ES-I3 (cell line): ENCODE results near the gene ABCA3.

Source experiments
- H3K36me3 ChIP-seq: 2 replicates; pipeline ENCODE4 v1.6.1; 2013; ENCODE audit warnings: mild to moderate bottlenecking, low read length, control low read depth, moderate library complexity; ENCODE audit not compliant: insufficient read depth
- H3K4me1 ChIP-seq: 2 replicates; pipeline ENCODE4 v1.6.1; 2013; ENCODE audit warnings: mild to moderate bottlenecking, control low read depth, low read length; ENCODE audit not compliant: insufficient read depth
- H3K9ac ChIP-seq: 2 replicates; pipeline ENCODE4 v1.6.1; 2013; ENCODE audit warnings: low read depth, mild to moderate bottlenecking, low read length, moderate library complexity
- H3K9me3 ChIP-seq: 2 replicates; pipeline ENCODE4 v1.6.1; 2013; ENCODE audit warnings: mild to moderate bottlenecking, low read length, moderate library complexity; ENCODE audit not compliant: control insufficient read depth, insufficient read depth

ABCA3 gene

DNA sequence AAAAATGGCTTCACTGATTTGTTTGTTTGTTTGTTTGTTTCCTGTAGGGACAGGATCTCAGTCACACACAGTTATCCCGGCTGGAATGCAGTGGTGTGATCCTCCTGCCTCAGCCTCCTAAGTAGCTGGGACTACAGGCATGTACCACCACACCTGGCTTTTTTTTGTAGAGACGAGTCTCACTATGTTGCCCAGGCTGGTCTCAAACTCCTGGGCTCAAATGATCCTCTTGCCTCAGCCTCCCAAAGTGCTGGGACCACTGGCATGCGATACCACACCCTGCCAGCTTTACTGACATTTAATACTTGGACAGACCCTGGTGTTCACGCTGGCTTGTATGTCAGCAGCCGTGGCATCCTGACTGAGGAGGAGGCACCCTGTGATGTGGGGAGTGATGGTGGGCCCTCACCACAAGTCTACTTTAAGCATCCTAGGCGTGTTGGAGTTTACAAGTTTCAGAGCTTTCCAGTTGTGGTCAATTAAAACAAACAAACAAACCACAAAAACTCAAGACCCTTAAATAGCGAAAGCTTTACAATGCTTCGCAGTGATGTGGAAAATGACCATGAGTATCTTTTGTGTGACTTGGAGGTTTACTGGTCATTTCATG is 5.1 kb downstream of the ABCA3 start:
- no peaks in the 10 kb centered on the region for H3K36me3 ChIP-seq
- no peaks in the 10 kb centered on the region; the same call in 1 of the 2 replicates for H3K4me1 ChIP-seq
- no peak overlapping the region for H3K9ac ChIP-seq
- no peaks in the 10 kb centered on the region for H3K9me3 ChIP-seq

DNA sequence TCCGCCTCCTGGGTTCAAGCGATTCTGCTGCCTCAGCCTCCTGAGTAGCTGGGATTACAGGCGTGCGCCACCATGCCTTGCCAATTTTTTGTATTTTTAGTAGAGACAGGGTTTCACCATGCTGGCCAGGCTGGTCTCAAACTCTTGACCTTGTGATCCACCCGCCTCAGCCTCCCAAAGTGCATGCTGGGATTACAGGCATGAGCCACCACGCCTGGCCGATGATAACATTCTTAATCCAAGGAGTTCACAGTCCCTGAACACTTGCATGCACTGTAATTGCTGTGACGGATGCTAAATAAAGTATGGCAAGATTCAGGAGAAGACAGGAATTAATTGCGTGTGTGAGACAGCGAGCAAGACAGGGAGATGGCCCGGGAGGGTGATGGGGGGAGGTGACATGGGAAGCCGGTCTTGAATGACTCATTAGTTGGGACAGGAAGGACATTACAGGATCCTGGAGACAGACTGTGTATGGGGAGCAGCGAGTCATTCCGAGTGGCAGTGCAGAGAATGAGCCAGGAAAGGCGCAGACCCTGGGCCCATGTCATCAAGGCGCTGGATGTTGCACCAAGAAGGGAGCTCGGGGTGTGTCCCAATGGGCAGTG is 6.7 kb downstream of the ABCA3 start:
- Histone ChIP-seq H3K9me3 (no peaks in the 10 kb centered on the region), H3K4me1 (no peaks in the 10 kb centered on the region; the same call in 1 of the 2 replicates), H3K36me3 (no peaks in the 10 kb centered on the region), H3K9ac (no peak overlapping the region)

DNA sequence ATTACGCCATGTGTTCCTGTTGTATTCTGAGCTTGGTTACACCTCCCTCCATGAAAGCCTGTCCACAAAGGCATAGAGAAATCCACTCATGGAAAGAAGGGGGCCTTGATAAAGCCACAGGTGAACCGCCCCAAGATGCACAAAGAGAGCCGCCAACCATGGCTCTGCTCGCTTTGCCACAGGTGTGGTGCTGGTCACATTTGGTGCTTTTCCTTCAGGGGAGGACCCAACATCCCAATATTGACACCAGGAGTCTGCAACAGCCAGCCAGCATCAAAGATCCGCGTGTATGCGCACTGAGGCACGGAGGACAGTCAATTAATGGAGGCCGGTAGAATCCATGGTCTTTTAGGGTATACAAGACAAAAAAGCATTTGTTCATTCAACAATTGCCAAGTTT is 7.3 kb downstream of the ABCA3 start:
- Histone ChIP-seq H3K36me3 (no peaks in the 10 kb centered on the region), H3K9ac (no peak overlapping the region), H3K9me3 (no peaks in the 10 kb centered on the region), H3K4me1 (no peaks in the 10 kb centered on the region; the same call in 1 of the 2 replicates)

DNA sequence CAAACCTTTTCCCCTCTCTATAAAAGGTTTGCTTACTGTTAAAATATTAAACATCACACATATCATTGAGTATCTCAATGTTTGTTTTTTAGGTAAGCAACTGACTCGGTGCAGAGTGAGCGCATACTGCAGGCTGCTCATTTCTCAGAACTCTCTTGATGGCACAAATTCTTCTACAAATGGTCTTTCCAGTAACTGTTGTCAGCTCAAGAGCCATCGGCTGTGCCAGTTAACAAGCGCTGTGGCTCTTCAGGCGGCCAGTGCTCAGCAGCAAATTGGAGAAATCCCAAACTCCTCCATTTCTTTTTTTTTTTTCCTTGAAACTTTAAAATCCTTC is 8.6 kb downstream of the ABCA3 start:
- Histone ChIP-seq H3K9me3 (no peaks in the 10 kb centered on the region), H3K4me1 (no peaks in the 10 kb centered on the region; the same call in 1 of the 2 replicates), H3K36me3 (no peaks in the 10 kb centered on the region; the same call in 1 of the 2 replicates), H3K9ac (no peak overlapping the region)

DNA sequence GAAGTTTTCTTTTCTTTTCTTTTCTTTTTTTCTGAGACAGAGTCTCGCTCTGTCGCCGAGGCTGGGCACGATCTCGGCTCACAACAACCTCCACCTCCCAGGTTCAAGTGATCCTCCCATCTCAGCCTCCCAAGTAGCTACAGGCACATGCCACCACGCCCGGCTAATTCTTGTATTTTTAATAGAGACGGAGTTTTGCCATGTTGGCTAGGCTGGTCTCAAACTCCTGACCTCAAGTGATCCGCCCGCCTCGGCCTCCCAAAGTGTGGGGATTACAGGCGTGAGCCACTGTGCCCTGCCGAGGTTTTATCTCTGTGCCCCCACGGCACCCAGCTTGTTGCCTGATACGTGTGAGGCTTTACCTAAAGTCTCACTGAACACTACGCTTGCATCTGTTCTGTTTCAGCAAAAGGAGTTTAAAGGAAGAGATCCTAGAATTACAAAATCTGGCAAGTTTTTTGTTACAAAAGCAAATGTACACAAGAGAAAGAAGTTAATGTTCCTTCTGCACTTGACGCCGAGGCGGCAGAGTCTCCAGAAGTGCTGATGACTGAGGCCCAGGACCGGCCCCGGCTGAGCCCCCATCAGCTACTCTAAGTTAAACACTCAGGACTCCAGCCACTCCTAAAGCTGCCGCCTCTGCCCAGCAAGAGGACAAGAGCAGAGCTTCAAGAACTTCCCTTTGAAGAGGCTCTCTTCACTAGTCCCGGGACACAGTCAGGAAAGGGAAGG is 9.2 kb downstream of the ABCA3 start:
- no peaks in the 10 kb centered on the region; the same call in 1 of the 2 replicates for H3K36me3 ChIP-seq
- H3K9ac ChIP-seq, result no peak overlapping the region
- H3K4me1 ChIP-seq, result no peaks in the 10 kb centered on the region; the same call in 1 of the 2 replicates
- no peaks in the 10 kb centered on the region for H3K9me3 ChIP-seq

DNA sequence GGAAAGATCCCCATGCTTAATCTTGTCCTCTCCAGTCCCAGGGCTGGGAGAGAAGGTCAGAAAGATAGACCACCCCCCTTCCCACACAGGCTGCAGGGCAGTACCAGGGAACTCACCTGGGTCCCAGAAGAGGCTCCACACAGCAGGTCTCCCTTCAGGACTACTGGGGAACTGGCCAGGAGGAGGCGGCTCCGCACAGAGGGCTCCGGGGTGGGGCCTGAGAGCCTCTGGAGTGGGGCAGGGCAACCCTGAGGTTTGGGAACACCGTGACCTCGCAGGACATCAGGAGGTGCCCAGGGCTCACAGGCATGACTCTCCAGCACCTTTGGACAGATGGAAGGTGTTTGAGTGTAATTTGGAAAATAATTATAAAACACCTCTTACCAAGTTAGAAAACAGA is 11.0 kb downstream of the ABCA3 start:
- Histone ChIP-seq H3K36me3 (peaks cover 5% of the 10 kb centered on the region; the same call in 1 of the 2 replicates), H3K4me1 (no peaks in the 10 kb centered on the region; the same call in 1 of the 2 replicates), H3K9ac (no peak overlapping the region), H3K9me3 (no peaks in the 10 kb centered on the region)

DNA sequence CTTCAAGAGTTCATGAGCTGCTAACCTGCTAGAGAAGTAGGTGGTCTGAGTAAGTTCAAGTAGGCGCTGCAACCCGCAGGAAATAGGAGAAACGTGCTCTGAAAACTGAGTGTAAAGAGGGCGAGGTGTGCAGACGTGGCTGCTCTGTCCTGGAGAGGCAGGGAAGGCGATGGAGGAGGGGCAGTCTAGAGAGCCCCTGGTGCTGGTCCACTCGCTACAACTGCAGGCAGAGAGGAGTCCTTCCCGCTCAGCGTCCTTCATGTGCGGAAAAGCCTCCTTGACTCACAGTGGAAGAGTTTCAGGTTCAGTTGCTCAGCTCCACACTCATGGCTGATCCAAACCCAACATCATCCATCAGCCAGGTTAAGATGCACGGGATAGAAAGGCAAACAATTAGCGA is 12.1 kb downstream of the ABCA3 start:
- Histone ChIP-seq H3K36me3 (peaks cover 5% of the 10 kb centered on the region; the same call in 1 of the 2 replicates), H3K4me1 (no peaks in the 10 kb centered on the region)

DNA sequence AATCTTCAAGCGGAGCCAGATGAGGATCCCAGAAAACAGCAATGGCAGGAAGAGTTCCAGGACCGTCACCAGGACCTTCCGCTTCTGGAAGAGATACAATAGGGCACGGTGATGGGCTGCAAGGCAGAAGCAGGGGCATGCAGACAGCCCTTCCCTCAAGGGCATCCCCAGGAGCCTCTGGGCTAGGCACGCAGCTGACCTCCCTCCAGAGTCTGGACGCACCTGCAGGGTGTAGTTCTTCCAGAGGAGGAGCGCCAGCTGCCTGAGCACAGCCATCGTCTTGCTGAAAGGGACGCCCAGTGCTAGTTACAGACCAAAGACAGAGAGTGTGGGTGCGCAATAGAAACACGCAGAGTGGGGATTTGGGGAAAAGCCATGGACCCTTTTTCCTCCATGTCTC is 14.3 kb downstream of the ABCA3 start:
- H3K36me3 ChIP-seq, result peaks cover 5% of the 10 kb centered on the region; the same call in 1 of the 2 replicates
- no peaks in the 10 kb centered on the region for H3K9me3 ChIP-seq

More for the DNA sequence above, 12.1 kb downstream of the ABCA3 start:
- Histone ChIP-seq H3K9me3 (no peaks in the 10 kb centered on the region), H3K9ac (no peak overlapping the region)

DNA sequence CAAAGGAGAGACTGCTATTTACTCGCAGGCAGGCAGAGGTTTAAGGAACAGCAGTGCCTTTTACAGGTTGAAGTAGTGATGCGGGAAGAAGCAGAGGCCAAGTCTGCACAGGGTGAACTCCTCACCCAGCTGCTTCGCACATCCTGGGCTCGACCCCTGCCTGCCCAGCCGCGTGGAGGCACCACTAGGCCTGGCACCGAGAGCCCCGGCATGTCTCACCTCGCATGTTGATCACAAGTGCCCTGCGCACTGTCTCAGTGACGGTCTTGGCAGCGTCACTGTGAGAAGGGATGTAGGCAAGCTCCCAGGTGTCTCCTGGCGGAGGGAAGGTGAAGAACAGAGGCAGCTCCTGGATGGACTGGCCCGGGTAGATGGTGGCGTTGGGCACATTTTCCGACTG is 14.7 kb downstream of the ABCA3 start:
- Histone ChIP-seq H3K9ac (no peak overlapping the region), H3K36me3 (peaks cover 5% of the 10 kb centered on the region; the same call in 1 of the 2 replicates), H3K4me1 (no peaks in the 10 kb centered on the region), H3K9me3 (no peaks in the 10 kb centered on the region)

More for the DNA sequence above, 14.3 kb downstream of the ABCA3 start:
- Histone ChIP-seq H3K4me1 (no peaks in the 10 kb centered on the region), H3K9ac (no peak overlapping the region)

DNA sequence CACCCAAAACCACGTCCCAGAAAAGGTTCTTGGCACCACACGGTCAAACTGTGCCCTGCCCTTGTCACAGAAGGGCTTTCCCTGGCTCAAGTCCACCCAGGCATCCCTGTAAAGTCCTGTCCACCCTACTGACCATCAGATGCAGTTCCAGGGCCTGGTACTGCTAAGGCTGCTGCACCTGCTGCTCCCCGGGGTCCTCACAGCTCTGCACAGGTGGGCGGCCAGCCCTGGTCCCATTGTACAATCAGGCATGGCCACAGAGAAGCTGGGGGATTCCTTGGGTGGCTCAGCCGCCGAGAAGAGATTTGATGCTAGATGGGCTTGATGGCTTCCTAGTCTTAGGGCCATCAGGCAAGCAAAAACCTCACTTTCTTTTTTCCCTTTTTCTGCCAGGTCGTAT is 15.3 kb downstream of the ABCA3 start:
- Histone ChIP-seq H3K4me1 (no peaks in the 10 kb centered on the region), H3K9ac (no peak overlapping the region), H3K36me3 (peaks cover 5% of the 10 kb centered on the region; the same call in 1 of the 2 replicates), H3K9me3 (no peaks in the 10 kb centered on the region)

DNA sequence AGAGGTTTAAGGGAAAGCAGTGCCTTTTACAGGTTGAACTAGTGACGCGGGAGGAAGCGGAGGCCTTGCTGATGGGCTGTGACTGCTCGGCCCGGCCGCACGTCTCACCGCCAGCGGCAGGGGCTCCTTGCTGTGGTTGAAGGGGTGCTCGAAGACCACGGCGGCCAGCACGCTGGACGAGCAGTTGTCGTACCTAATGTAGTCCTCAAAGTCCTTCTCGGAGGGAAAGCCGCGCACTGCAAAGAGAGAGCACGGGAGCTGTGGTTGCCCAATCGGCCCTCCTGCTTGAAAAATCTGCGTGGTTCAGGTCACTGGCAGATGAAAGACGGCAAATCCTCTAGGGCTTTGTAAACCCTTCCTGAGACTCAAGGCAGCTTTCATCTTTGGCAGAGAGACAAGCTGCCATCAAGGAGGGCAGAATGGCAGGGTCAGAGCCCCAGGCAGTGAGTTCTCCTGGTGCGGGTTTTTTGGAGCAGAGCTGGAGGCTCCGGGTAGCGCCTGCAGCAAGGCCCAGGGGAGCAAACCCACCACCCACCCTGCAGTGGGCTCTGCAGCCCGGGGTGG is 16.1 kb downstream of the ABCA3 start:
- Histone ChIP-seq H3K4me1 (no peaks in the 10 kb centered on the region), H3K9ac (no peak overlapping the region), H3K36me3 (peaks cover 5% of the 10 kb centered on the region; the same call in 1 of the 2 replicates), H3K9me3 (no peaks in the 10 kb centered on the region)

DNA sequence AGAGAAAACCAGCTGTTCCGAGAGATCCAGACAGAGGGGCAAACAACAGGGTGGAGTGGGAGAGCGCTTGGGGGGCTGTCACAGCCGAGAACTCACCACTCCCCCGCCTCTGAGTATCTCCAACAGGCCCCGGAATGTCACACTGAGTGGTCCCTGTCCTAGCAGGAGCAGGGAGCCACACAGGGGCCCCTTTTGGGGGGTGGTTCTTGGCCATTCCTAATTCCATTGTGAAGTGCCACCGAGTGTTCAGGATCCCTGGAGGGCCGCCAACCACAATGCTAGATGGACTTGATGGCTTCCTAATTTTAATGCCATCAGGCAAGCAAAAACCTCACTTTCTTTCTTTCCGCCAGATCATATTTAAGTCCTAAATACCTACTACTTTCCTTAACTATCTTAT is 16.8 kb downstream of the ABCA3 start:
- Histone ChIP-seq H3K4me1 (no peaks in the 10 kb centered on the region), H3K9me3 (no peaks in the 10 kb centered on the region), H3K9ac (no peak overlapping the region), H3K36me3 (peaks cover 5% of the 10 kb centered on the region; the same call in 1 of the 2 replicates)

DNA sequence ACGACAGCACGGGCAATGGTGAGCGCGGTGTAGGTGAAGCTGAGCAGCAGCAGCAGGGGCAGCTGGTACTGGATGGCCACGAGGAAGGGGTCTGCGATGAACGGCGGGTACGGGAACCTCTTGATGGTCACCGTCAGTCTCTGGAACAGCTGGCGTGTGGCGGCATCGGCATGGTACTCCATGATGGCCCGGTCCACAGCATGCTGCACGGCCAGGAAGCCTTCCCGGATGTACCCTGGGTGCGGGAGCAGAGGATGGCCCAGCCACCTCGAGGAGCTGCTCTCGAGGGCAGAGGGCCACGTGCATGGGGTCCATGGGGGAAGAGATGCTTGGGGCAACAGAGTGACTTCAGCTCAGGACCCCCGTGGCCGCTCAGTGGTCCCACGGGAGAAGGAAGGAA is 20.9 kb downstream of the ABCA3 start:
- Histone ChIP-seq H3K9ac (no peak overlapping the region), H3K9me3 (no peaks in the 10 kb centered on the region), H3K36me3 (no peaks in the 10 kb centered on the region), H3K4me1 (no peaks in the 10 kb centered on the region)

DNA sequence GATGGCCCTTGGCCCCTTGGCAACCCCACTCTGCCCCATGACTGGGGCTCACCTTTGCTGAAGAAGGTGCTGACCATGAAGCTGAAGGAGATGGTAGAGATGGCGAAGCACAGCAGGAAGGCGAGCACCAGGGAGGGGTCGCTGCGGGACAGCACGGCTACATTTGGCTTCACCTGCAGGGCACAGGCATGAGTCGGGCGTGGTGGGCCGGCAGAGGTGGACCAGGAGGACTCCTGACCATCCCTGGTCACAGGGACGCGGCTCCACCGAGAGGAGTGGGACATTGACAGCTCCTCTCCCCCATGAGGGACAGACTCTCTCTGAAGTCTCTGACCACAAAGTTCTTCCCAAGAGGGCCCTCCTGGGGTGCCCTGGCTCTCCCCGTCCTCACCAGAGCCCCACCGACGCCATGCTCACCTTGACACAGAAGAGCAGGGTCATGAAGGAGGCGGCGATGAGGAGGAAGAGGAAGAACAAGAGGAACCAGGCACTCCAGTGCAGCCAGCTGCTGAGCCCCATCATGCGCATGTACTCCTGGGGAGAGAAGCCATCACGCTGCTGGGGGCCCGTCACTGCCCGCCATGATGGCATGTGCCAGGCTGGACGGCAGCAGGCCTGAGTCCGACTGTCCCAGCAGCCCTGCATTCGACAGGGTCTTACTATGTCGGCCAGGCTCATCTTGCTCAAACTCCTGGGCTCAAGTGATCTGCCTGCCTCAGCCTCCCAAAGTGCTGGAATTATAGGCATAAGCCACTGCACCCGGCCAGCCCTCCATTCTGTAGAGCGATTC is 23.1 kb downstream of the ABCA3 start:
- H3K36me3 ChIP-seq, result no peaks in the 10 kb centered on the region
- no peak overlapping the region for H3K9ac ChIP-seq
- H3K9me3 ChIP-seq, result no peaks in the 10 kb centered on the region
- H3K4me1 ChIP-seq, result no peaks in the 10 kb centered on the region
